Activated CD4-positive, alpha-beta T cell treated with anti-CD3 and anti-CD28 coated beads, Interleukin-2, Interleukin-4, amounts not matched to agents 100 ng/mL and 50 ng/mL, durations not matched to agents 16 hours and 8 hours (primary cell): Measurements from ENCODE around the gene NOS1AP.

Experiments
- DNase-seq: peaks from one replicate; pipeline ENCODE4 v3.0.0-alpha.2; 2020; ENCODE audit warnings: low spot score

The NOS1AP gene

DNA sequence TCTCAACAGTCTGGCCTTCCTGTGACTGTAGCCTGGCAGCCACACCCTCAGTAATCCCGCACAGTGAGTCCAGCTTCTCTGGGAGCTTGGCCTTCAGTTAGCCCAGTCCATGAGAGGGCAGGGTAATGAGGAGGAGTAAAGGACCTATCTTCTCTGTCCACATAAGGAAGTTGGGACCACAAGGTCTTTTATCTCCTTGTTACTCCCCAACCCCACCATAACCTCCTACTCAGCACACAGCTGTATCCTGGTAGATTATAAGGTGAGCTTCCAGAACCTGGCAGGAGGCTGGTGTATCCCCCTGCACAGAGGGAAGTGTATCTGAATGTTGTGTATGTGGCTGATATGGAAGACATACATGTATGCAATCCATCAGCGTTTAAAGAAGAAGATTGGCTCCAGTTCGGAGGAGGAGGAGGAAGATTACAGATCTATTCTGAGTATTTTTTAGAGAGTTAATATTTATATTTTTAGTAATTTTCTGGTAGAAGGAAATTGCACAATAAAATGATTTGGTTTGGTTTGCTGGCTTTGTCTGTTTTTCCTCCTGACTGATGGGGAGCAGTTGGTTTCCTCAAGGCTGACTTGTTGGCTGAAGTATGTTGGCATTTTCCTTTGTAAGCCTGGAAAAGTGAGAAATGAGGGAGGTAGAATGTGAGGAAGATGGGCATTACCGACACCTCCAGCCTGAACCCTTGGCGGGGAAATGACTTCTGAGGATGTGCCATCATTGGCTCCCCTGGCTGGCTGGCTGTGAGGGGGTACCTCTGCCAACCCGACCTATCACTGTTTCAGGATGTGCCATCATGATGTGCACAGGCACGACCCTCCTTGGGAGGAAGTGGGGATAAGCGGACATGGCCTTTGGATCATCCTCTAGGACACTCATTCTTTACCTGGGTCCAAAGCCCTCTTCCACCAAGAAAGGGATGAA is 317.1 kb downstream of the NOS1AP start:
- no peak for DNase-seq

- no peak for DNase-seq
These were observed 318.0 kb downstream of the NOS1AP start for GRCh38 chr1:162387226-162388082.

GRCh38 chr1:162388083-162388594 is 318.6 kb downstream of the NOS1AP start:
- DNase-seq: no peak

- no peak for DNase-seq
These were observed 319.1 kb downstream of the NOS1AP start for GRCh38 chr1:162388615-162389014.

DNA sequence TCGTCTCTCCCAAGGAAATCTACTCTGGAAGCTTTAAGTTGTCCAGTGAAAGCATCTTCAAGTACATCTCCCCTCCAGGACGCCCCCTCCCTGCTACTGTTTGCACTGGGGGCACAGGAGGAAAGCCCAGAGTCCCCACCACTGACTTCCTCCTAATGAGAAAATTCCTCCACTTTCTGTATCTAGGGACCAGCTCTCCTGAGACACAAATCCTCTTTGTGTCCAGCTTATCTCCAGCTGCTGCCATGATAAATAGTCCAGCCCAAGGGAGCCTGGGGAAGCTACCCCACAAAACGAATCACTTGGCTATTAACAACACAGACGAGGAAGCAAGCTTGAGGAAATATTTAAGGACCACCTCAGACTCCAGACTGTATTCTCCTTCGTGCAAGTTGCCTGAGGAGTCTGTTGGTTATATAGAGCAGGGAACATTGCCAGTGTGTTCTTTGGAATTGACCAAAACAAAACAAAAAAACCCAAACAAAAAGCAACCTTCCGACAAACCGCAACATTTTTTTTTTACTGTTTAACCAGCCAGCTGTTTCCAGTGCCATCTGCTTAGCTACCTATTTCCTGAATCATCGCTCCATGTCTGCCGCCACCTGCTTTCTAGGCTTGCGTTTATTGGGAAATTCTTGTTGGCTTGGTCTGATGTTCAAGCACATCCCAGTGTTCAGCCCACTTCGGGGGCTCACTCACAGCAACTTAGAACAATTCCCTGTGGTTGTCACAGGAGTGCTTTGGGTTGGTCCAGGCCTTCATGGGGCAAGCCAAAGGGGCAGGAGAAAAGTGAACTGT is 319.7 kb downstream of the NOS1AP start:
- DNase-seq: no peak

- DNase-seq: no peak
These were observed 320.5 kb downstream of the NOS1AP start for GRCh38 chr1:162389971-162390370.

DNA sequence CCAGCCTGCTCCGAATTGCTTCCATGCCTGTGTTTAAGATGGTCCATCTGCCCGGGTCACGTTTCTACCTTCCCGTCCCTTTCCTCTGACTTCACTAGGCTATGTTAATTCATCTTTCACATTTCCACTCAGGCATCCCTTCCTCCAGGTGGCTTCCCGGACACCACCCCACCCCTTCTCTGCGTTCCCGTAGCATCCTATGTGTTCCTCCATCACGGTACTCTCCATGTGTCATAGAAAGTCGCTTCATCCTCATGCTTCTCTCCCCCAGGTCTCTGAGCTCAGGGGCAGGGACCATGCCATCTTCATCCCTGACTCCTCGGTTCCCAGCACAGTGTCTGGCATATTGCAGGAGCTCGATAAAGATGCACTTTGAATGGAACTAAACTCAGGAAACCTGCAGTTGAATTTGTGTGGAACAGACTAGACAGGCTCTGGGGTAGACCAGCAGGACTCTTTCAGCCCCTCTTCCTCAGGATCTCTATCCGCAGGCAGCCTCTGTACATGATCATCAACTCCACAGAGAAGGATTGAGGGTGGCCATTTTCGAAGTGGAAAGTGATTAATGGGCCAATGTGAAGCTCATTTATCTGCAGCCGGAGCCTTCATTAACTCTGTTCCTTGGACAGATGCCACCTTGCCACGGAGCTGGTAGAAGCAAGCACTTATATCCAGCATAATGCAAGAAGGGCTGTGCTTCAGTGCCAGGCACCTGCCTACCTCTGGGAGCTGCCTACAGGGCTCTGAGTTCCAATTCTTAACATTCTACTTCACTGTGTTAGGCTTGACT is 321.1 kb downstream of the NOS1AP start:
- no peak for DNase-seq

- DNase-seq: peak; percentile 19
These were observed 322.5 kb downstream of the NOS1AP start for GRCh38 chr1:162391790-162392563.

- no peak for DNase-seq
These were observed 326.9 kb downstream of the NOS1AP start for GRCh38 chr1:162396201-162396906.

DNA sequence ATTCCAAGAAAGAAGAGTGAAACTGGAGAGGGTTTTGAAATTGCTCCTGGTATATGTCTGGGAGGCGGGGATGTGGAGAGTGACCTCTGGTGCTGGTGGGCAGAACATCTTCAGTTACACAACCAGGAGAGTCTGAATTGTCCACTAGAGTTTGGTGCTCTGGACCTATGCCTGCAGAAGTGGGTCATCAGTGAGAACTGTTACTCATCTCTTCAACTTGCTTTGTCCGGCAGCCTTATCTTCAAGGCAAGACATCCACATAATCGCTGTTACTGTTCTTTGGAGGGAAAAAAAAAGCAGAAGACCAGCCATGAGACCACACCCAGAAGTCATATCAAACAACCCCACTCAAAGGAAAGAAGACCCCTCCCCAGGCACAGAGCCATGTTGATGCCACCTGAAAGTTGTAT is 327.6 kb downstream of the NOS1AP start:
- DNase-seq: no peak

- DNase-seq: no peak
These were observed 328.6 kb downstream of the NOS1AP start for GRCh38 chr1:162397943-162398560.

- DNase-seq: no peak
These were observed 329.6 kb downstream of the NOS1AP start for GRCh38 chr1:162398999-162399580.

DNA sequence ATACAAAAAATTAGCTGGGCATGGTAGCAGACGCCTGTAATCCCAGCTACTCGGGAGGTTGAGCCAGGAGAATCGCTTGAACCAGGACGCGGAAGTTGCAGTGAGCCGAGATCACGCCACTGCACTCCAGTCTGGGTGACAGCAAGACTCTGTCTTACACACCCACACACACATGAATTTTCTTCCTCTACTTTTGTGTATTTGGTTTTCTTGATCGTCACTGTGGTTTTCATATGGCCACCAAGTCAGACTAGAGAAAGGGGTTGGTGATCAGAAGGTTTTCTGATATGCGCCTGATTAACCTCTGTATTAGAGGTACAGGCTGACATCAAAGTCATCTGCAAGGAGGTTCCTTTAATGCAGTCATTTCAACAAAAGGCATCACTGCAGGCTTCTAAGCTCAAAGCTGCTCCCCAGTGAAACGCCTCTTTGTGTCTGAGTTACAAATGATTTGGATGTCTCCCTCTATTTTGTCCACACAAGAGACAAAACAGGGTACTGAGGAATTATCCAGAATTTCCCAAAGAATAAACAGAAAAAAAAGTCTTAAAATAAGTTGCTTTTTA is 331.4 kb downstream of the NOS1AP start:
- no peak for DNase-seq

DNA sequence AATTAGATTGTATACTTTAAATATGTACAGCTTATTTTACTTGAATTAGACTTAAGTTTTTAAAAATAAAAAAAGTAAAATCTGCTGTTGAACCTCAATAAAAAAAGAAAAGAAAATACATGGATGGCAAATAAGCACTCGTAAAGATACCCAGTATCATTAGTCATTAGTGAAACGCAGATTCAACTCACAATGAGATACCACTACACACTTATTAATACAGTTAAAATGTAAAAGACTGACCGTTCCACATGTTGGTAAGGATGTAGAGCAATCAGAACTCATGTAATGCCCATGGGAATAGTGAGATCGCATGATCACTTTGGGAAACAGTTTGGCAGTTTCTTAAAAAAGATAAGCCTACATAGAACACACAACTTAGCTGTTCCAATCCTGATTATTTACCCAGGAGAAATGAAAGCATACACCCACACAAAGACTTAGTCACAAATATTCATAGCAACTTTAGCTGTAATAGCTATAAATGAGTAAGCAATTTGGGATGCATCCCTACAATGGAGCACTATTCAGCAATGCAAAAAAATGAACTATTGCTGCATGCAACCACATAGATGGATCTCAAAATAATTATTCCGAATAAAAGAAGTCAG is 335.2 kb downstream of the NOS1AP start:
- DNase-seq: no peak

GRCh38 chr1:162405800-162406199 is 336.3 kb downstream of the NOS1AP start:
- no peak for DNase-seq

DNA sequence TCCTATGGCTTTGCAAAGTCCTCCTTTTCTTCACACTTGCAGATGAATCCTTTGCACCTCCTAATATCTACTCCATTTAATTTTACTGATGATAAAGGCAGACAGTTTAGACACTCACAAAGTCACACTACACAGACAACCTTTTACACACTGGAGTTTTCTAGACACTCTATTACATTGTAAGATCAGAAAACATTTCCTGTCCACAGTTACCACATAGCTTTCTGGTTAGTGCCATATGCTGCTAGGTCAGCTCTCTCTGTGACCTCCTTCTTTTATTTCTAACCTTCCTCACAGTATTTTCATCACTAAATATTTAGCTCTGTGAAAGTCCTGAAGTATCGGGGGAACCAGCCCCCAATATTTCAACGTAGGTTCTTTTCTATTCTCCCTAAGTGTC is 337.3 kb downstream of the NOS1AP start:
- no peak for DNase-seq

DNA sequence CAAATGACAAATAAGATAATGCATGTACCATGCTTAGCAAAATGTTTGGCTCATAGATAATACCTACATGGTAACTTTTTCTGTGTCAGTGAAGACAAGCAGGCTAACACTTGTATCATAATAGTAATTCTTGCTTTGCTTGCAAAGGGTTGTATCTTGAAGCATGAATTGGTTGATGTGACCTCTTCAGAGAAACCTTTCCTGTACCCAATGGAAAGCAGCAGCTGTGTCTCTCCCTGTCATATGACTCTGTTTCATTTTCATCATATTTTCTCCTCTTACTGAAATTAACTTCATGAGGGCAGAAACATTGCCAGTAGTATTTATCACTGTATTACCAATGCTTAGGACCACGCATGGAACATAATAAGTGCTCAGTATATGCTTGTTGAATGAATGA is 338.0 kb downstream of the NOS1AP start:
- DNase-seq: no peak

GRCh38 chr1:162412002-162412401 is 342.5 kb downstream of the NOS1AP start, which contains the start of gene SH2D1B:
TSS of gene SH2D1B (minus strand) at chr1:162412136. CDS start at chr1:162412016, 120 bp downstream.
- DNase-seq: no peak
